GM23338 (cell line): Measurements from ENCODE around the gene ADAT1.

Experiments used
- CREB1 ChIP-seq: fragments of 250-450 bp; sonication (Bioruptor Pico); IDR thresholded peaks from 2 replicates; pipeline ENCODE4 v1.5.0; 2020; ENCODE audit warnings: low read depth, mild to moderate bottlenecking, moderate library complexity
- CTCF ChIP-seq, 2 experiments: fragments of 200-600 bp in 1 of 2; sonication (generic) in 1 of 2; conservative IDR thresholded peaks; 2 replicates each; pipeline versions ENCODE4 v1.5.1 to v1.6.1; 2016 to 2017; ENCODE audit warnings: antibody characterized with exemption in 2 of 2, low read depth in 2 of 2, mild to moderate bottlenecking in 2 of 2, moderate library complexity in 1 of 2
- EZH2 ChIP-seq: fragments of 200-600 bp; sonication (generic); IDR thresholded peaks from one replicate; pipeline ENCODE4 v1.8.0; 2017; ENCODE audit warnings: antibody characterized with exemption, mild to moderate bottlenecking, low read depth; ENCODE audit not compliant: unreplicated experiment
- POLR2AphosphoS5 ChIP-seq: IDR thresholded peaks from 2 replicates; pipeline ENCODE4 v1.6.1; 2016; ENCODE audit warnings: antibody characterized with exemption, low read depth
- TF ChIP-seq, protein P1 (sequence below): IDR thresholded peaks from one replicate; pipeline ENCODE4 v1.6.1; 2018; ENCODE audit warnings: antibody characterized with exemption; ENCODE audit not compliant: unreplicated experiment

DNA sequence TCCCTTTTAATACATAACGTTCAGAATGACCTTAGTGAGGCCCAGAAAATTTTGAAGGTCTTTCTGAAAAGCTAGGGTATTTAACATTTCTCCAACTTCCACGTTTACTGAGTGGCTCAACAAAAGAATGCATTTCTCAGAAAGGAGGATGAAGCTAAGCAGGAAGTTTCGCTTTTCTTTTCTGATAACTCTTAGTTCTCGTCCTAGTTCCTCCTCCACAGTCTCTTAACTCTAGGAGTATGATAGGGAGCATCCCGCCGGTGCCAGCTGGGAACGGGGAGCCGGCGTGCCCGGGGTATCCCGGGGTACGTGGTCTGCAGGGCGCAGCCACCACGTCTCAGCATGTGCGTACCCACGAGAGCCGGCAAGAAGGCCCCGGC lies 24.0 kb upstream of the ADAT1 start:
- TF ChIP-seq CTCF (conservative IDR thresholded peaks at IDR 0.05; ENCODE audit: low read depth in 2 of 2) (no peak), POLR2AphosphoS5 (no peak), EZH2 (no peak), CREB1 (CRISPR knock-in tag) (no peak)
- TF ChIP-seq, protein P1, sequence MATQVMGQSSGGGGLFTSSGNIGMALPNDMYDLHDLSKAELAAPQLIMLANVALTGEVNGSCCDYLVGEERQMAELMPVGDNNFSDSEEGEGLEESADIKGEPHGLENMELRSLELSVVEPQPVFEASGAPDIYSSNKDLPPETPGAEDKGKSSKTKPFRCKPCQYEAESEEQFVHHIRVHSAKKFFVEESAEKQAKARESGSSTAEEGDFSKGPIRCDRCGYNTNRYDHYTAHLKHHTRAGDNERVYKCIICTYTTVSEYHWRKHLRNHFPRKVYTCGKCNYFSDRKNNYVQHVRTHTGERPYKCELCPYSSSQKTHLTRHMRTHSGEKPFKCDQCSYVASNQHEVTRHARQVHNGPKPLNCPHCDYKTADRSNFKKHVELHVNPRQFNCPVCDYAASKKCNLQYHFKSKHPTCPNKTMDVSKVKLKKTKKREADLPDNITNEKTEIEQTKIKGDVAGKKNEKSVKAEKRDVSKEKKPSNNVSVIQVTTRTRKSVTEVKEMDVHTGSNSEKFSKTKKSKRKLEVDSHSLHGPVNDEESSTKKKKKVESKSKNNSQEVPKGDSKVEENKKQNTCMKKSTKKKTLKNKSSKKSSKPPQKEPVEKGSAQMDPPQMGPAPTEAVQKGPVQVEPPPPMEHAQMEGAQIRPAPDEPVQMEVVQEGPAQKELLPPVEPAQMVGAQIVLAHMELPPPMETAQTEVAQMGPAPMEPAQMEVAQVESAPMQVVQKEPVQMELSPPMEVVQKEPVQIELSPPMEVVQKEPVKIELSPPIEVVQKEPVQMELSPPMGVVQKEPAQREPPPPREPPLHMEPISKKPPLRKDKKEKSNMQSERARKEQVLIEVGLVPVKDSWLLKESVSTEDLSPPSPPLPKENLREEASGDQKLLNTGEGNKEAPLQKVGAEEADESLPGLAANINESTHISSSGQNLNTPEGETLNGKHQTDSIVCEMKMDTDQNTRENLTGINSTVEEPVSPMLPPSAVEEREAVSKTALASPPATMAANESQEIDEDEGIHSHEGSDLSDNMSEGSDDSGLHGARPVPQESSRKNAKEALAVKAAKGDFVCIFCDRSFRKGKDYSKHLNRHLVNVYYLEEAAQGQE, result no peak
